Activated CD4-positive, alpha-beta T cell treated with anti-CD3 and anti-CD28 coated beads for 1 hour (primary cell): ENCODE measurements around the gene SARM1.
A peak's percentile ranks its signal among the peaks of the same experiment; 100 is the strongest.
"Not testable (repeated sequence)": the region's sequence is repeated elsewhere in the genome, so short reads cannot be mapped to it uniquely, and the experiment has no call there.

Source experiments
- DNase-seq: peaks from one replicate; pipeline ENCODE4 v3.0.0-alpha.2; 2020

SARM1 gene

GRCh38 chr17:28371245-28372202 is at the start of gene SARM1:
SARM1 (plus strand) TSS chr17:28371694; CDS start chr17:28372033, 339 bp downstream.
- peak; percentile 61 for DNase-seq

- no peak for DNase-seq
These were observed 47.2 kb upstream of the SARM1 start for GRCh38 chr17:28324267-28324745.

- no peak for DNase-seq
These were observed 46.7 kb upstream of the SARM1 start for GRCh38 chr17:28324781-28325180.

- no peak for DNase-seq
These were observed 46.3 kb upstream of the SARM1 start for GRCh38 chr17:28325211-28325610.

GRCh38 chr17:28326114-28326513 is 45.4 kb upstream of the SARM1 start:
- DNase-seq = no peak

- no peak for DNase-seq
These were observed 44.4 kb upstream of the SARM1 start for GRCh38 chr17:28327031-28327607.

- DNase-seq = no peak
These were observed 43.8 kb upstream of the SARM1 start for GRCh38 chr17:28327709-28328108.

- no peak for DNase-seq
These were observed 43.2 kb upstream of the SARM1 start for GRCh38 chr17:28328325-28328724.

GRCh38 chr17:28330671-28331070 is 40.8 kb upstream of the SARM1 start:
- no peak for DNase-seq

- DNase-seq = no peak
These were observed 39.5 kb upstream of the SARM1 start for GRCh38 chr17:28331891-28332420.

GRCh38 chr17:28333083-28333746 is 38.3 kb upstream of the SARM1 start:
- no peak for DNase-seq

- DNase-seq = no peak
These were observed 37.3 kb upstream of the SARM1 start for GRCh38 chr17:28334171-28334570.

- no peak for DNase-seq
These were observed 36.8 kb upstream of the SARM1 start for GRCh38 chr17:28334666-28335200.

GRCh38 chr17:28335201-28335958 is 36.1 kb upstream of the SARM1 start, which contains the start of the genes IFT20 and TNFAIP1:
IFT20 (minus strand) TSS chr17:28335472; CDS start chr17:28331985, 3,487 bp downstream.
TNFAIP1 (plus strand) TSS chr17:28335761; CDS start chr17:28339522, 3,761 bp downstream.
- DNase-seq = peak; percentile 97

GRCh38 chr17:28335959-28336871 is 35.3 kb upstream of the SARM1 start:
- no peak for DNase-seq

GRCh38 chr17:28338056-28338768 is 33.3 kb upstream of the SARM1 start:
- DNase-seq = no peak

GRCh38 chr17:28338769-28339212 is 32.7 kb upstream of the SARM1 start:
- not testable (repeated sequence) for DNase-seq

GRCh38 chr17:28339431-28339830 is 32.1 kb upstream of the SARM1 start:
- DNase-seq = no peak

GRCh38 chr17:28340374-28340773 is 31.1 kb upstream of the SARM1 start:
- no peak for DNase-seq

GRCh38 chr17:28341516-28341915 is 30.0 kb upstream of the SARM1 start:
- DNase-seq = no peak
